ENCODE measurements around the gene NECAB2.

DNA sequence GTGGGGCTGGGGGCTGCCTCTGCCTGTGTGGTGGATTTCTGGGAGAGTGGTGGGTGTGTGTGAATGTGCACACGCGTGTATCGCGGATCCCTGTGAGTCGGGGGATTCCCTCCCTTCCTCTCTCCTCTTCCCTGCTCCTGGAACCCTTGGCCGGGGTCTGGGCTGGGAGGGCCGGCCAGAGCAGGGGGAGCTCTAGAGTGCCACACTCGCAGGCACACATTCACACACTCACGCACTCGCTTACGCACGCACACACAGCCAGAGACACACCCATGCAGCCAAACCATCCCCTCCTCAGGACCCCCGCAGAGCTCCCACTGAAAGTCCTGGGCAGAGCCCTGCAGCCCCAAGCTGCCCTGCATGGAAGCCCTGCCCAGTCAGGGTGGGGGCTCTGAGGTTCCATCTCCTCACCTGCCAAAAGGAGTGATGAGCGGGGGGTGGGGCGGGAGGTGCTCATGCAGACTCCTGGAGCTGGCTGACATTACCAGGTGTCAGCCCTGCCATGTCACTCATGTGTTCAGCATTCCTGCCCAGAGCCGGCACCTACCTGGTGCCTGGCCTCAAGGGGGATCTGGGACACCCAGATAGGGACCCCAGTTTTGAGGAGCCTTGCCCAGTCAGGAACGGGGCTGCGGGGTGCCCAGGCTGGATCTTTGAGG lies 1.9 kb downstream of the NECAB2 start:
- TF ChIP-seq POLR2A (IDR thresholded peaks at IDR 0.05) (no peak), POLR2AphosphoS5 (IDR thresholded peaks at IDR 0.05) (no peak)
- TF ChIP-seq, protein P1, sequence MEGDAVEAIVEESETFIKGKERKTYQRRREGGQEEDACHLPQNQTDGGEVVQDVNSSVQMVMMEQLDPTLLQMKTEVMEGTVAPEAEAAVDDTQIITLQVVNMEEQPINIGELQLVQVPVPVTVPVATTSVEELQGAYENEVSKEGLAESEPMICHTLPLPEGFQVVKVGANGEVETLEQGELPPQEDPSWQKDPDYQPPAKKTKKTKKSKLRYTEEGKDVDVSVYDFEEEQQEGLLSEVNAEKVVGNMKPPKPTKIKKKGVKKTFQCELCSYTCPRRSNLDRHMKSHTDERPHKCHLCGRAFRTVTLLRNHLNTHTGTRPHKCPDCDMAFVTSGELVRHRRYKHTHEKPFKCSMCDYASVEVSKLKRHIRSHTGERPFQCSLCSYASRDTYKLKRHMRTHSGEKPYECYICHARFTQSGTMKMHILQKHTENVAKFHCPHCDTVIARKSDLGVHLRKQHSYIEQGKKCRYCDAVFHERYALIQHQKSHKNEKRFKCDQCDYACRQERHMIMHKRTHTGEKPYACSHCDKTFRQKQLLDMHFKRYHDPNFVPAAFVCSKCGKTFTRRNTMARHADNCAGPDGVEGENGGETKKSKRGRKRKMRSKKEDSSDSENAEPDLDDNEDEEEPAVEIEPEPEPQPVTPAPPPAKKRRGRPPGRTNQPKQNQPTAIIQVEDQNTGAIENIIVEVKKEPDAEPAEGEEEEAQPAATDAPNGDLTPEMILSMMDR (IDR thresholded peaks at IDR 0.05) = no peak

All from suprapubic skin (tissue), 4 donors.